Mammary epithelial cell (primary cell): ENCODE results near the gene KCNIP1.

Source experiments
- EZH2 ChIP-seq: IDR thresholded peaks from 2 replicates; pipeline ENCODE4 v1.6.1; 2012; ENCODE audit warnings: low read length, inconsistent platforms, borderline replicate concordance
- TF ChIP-seq, protein P1 (sequence below), 2 donors: IDR thresholded peaks in 1 of 2; conservative IDR thresholded peaks in 1 of 2; 2 replicates each; pipeline ENCODE4 v1.5.1; 2011 to 2012; ENCODE audit warnings: inconsistent platforms in 2 of 2, low read length in 2 of 2, mild to moderate bottlenecking in 2 of 2, control low read depth in 1 of 2, low read depth in 1 of 2; ENCODE audit not compliant: insufficient read depth in 1 of 2; ENCODE audit errors: extremely low read depth in 1 of 2

DNA sequence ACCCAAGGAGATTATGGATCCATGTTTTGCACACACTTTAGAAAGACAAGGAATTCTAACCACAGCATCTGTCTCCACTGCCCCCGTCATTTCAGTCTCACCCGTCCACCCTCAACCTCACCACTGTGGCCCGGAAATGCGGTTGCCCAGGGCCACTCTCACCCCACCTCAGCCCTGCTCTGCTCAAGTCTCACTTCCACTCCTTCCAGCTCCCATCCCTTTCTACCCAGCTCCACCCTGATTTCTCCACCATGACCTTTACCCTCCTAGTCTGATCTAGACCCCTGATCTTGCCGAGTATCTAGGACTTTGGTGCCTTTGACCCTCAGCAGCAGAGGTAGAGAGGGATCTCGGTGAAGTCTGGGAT is 7.2 kb upstream of the KCNIP1 start:
- TF ChIP-seq EZH2 = no peak
- TF ChIP-seq, protein P1, sequence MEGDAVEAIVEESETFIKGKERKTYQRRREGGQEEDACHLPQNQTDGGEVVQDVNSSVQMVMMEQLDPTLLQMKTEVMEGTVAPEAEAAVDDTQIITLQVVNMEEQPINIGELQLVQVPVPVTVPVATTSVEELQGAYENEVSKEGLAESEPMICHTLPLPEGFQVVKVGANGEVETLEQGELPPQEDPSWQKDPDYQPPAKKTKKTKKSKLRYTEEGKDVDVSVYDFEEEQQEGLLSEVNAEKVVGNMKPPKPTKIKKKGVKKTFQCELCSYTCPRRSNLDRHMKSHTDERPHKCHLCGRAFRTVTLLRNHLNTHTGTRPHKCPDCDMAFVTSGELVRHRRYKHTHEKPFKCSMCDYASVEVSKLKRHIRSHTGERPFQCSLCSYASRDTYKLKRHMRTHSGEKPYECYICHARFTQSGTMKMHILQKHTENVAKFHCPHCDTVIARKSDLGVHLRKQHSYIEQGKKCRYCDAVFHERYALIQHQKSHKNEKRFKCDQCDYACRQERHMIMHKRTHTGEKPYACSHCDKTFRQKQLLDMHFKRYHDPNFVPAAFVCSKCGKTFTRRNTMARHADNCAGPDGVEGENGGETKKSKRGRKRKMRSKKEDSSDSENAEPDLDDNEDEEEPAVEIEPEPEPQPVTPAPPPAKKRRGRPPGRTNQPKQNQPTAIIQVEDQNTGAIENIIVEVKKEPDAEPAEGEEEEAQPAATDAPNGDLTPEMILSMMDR (conservative IDR thresholded peaks at IDR 0.05 in 1 of 2, IDR thresholded peaks at IDR 0.05 in 1 of 2; ENCODE audit: extremely low read depth in 1 of 2, insufficient read depth in 1 of 2, low read depth in 1 of 2, low read length in 2 of 2) = no peak
